Uterus (tissue), 2 donors: ENCODE results near the gene ZNF777.

Source experiments
- CTCF ChIP-seq, 4 experiments: fragments of 200-600 bp in 2 of 4; fragments of 450-650 bp in 2 of 4; sonication (generic) in 2 of 4; IDR thresholded peaks; one replicate each; pipeline ENCODE4 v1.5.1; 2016 to 2019; ENCODE audit warnings: antibody characterized with exemption in 4 of 4, mild to moderate bottlenecking in 2 of 4, moderate library complexity in 1 of 4
- POLR2A ChIP-seq, 2 donors: fragments of 450-650 bp; IDR thresholded peaks; one replicate each; pipeline ENCODE4 v1.6.1; 2016; ENCODE audit warnings: antibody characterized with exemption in 2 of 2, mild to moderate bottlenecking in 1 of 2, moderate library complexity in 1 of 2

GRCh38 chr7:149454006-149454405 lies 6.9 kb downstream of the ZNF777 start:
- TF ChIP-seq CTCF (IDR thresholded peaks at IDR 0.05) (no peak), POLR2A (IDR thresholded peaks at IDR 0.05) (no peak)
